HEK293 (cell line): ENCODE results near the gene ADM5.

Experiments
- CTCF ChIA-PET: fragments of 350-600 bp; formaldehyde crosslinking; extraction: SDS; loops from one replicate; lab custom pipeline; 2021; ENCODE audit warnings: antibody characterized with exemption; lab: Yijun Ruan, JAX
- POLR2A ChIA-PET: fragments of 300-600 bp; formaldehyde crosslinking; extraction: SDS; loops from one replicate; lab custom pipeline; 2020; ENCODE audit warnings: antibody characterized with exemption, inconsistent platforms; lab: Yijun Ruan, JAX
- H3K27ac ChIP-seq: fragments of 200-500 bp; sonication (Bioruptor generic); 2 replicates; pipeline ENCODE4 v1.5.1; 2014; ENCODE audit warnings: low read depth, low read length, control low read depth, inconsistent platforms; ENCODE audit errors: extremely low read depth
- H3K36me3 ChIP-seq, 2 experiments: fragments of 200-500 bp in 1 of 2; sonication (Bioruptor generic) in 1 of 2; 1 replicate in 1 of 2; 2 replicates in 1 of 2; pipeline ENCODE4 v1.5.1; 2014 to 2017; ENCODE audit warnings: inconsistent platforms in 2 of 2, low read length in 2 of 2; ENCODE audit not compliant: control insufficient read depth in 2 of 2, insufficient read depth in 1 of 2
- H3K4me1 ChIP-seq: fragments of 200-500 bp; sonication (Bioruptor generic); 2 replicates; pipeline ENCODE4 v1.5.1; 2014; ENCODE audit warnings: mild to moderate bottlenecking, low read length, inconsistent platforms; ENCODE audit not compliant: control insufficient read depth, insufficient read depth
- H3K4me3 ChIP-seq: 2 replicates; pipeline ENCODE4 v1.5.1; 2011; ENCODE audit warnings: low read depth, mild to moderate bottlenecking, control low read depth, low read length, moderate library complexity
- H3K9me3 ChIP-seq: fragments of 200-500 bp; sonication (Bioruptor generic); 2 replicates; pipeline ENCODE4 v1.5.1; 2014; ENCODE audit warnings: low read depth, low read length, inconsistent platforms; ENCODE audit not compliant: control insufficient read depth, insufficient read depth
- HOXA7 ChIP-seq: sonication (generic); formaldehyde crosslinking; IDR thresholded peaks from 2 replicates; pipeline ENCODE4 v1.8.1; 2022; ENCODE audit warnings: missing genetic modification reagents, borderline replicate concordance
- PATZ1 ChIP-seq: fragments of 450-650 bp; formaldehyde crosslinking; IDR thresholded peaks from 2 replicates; pipeline ENCODE4 v1.5.1; 2016; ENCODE audit warnings: missing biosample characterization, missing genetic modification characterization
- PBX3 ChIP-seq: sonication (generic); formaldehyde crosslinking; IDR thresholded peaks from 2 replicates; pipeline ENCODE4 v1.8.1; 2022; ENCODE audit warnings: mild to moderate bottlenecking, moderate library complexity, missing genetic modification reagents
- PRDM1 ChIP-seq: fragments of 450-650 bp; formaldehyde crosslinking; IDR thresholded peaks from 2 replicates; pipeline ENCODE4; 2016; ENCODE audit warnings: missing biosample characterization, missing genetic modification characterization
- PRDM2 ChIP-seq: fragments of 450-650 bp; formaldehyde crosslinking; IDR thresholded peaks from 2 replicates; pipeline ENCODE4 v1.5.1; 2016; ENCODE audit warnings: missing biosample characterization, missing genetic modification characterization, borderline replicate concordance
- SCRT2 ChIP-seq: fragments of 450-650 bp; formaldehyde crosslinking; IDR thresholded peaks from 2 replicates; pipeline ENCODE4 v1.5.1; 2016; ENCODE audit warnings: missing biosample characterization, missing genetic modification characterization
- SP3 ChIP-seq: fragments of 450-650 bp; formaldehyde crosslinking; IDR thresholded peaks from 2 replicates; pipeline ENCODE4 v1.5.1; 2016; ENCODE audit warnings: missing biosample characterization, missing genetic modification characterization
- WT1 ChIP-seq: fragments of 450-650 bp; formaldehyde crosslinking; IDR thresholded peaks from 2 replicates; pipeline ENCODE4 v1.5.1; 2016; ENCODE audit warnings: missing biosample characterization, missing genetic modification characterization
- ZBTB49 ChIP-seq: fragments of 450-650 bp; formaldehyde crosslinking; IDR thresholded peaks from 2 replicates; pipeline ENCODE4 v1.5.1; 2016; ENCODE audit warnings: missing biosample characterization, missing genetic modification characterization, low read depth
- ZNF10 ChIP-seq: fragments of 450-650 bp; formaldehyde crosslinking; IDR thresholded peaks from 2 replicates; pipeline ENCODE4 v1.5.1; 2017; ENCODE audit warnings: missing biosample characterization, missing genetic modification characterization
- ZNF112 ChIP-seq: fragments of 450-650 bp; formaldehyde crosslinking; IDR thresholded peaks from 2 replicates; pipeline ENCODE4 v1.5.0; 2017; ENCODE audit warnings: missing biosample characterization, missing genetic modification characterization
- ZNF114 ChIP-seq: fragments of 450-650 bp; formaldehyde crosslinking; IDR thresholded peaks from 2 replicates; pipeline ENCODE4 v1.5.0; 2017; ENCODE audit warnings: missing biosample characterization, missing genetic modification characterization
- ZNF138 ChIP-seq: fragments of 450-650 bp; formaldehyde crosslinking; IDR thresholded peaks from 2 replicates; pipeline ENCODE4 v1.5.1; 2016; ENCODE audit warnings: missing biosample characterization, missing genetic modification characterization, borderline replicate concordance
- ZNF148 ChIP-seq: fragments of 450-650 bp; formaldehyde crosslinking; IDR thresholded peaks from 2 replicates; pipeline ENCODE4 v1.5.0; 2017; ENCODE audit warnings: missing biosample characterization, missing genetic modification characterization, borderline replicate concordance
- ZNF214 ChIP-seq: fragments of 450-650 bp; formaldehyde crosslinking; IDR thresholded peaks from 2 replicates; pipeline ENCODE4 v1.5.1; 2017; ENCODE audit warnings: missing biosample characterization, mild to moderate bottlenecking, missing genetic modification characterization, borderline replicate concordance
- ZNF433 ChIP-seq: fragments of 450-650 bp; formaldehyde crosslinking; IDR thresholded peaks from 2 replicates; pipeline ENCODE4 v1.5.1; 2016; ENCODE audit warnings: missing biosample characterization, missing genetic modification characterization, low read depth
- ZNF48 ChIP-seq: fragments of 450-650 bp; formaldehyde crosslinking; IDR thresholded peaks from 2 replicates; pipeline ENCODE4 v1.5.1; 2016; ENCODE audit warnings: missing biosample characterization, missing genetic modification characterization
- ZNF555 ChIP-seq: fragments of 450-650 bp; formaldehyde crosslinking; conservative IDR thresholded peaks from 2 replicates; pipeline ENCODE4 v1.5.1; 2017; ENCODE audit warnings: missing biosample characterization, mild to moderate bottlenecking, missing genetic modification characterization, inconsistent platforms
- ZNF624 ChIP-seq: fragments of 450-650 bp; formaldehyde crosslinking; IDR thresholded peaks from 2 replicates; pipeline ENCODE4 v1.5.1; 2017; ENCODE audit warnings: missing biosample characterization, missing genetic modification characterization
- ZNF707 ChIP-seq: fragments of 450-650 bp; formaldehyde crosslinking; IDR thresholded peaks from 2 replicates; pipeline ENCODE4 v1.5.1; 2016; ENCODE audit warnings: missing biosample characterization, missing genetic modification characterization
- ZNF777 ChIP-seq: fragments of 450-650 bp; formaldehyde crosslinking; IDR thresholded peaks from 2 replicates; pipeline ENCODE4 v1.5.1; 2017; ENCODE audit warnings: missing biosample characterization, missing genetic modification characterization, borderline replicate concordance
- ZSCAN30 ChIP-seq: fragments of 450-650 bp; IDR thresholded peaks from 2 replicates; pipeline ENCODE4 v1.5.1; 2018; ENCODE audit warnings: missing biosample characterization, mild to moderate bottlenecking, missing genetic modification characterization, moderate library complexity

Gene ADM5

GRCh38 chr19:49676136-49676783 lies 13.1 kb upstream of the ADM5 start (continued):
- TF ChIP-seq PRDM2 (no peak), ZNF48 (no peak), ZNF433 (tag by site-specific recombination) (no peak), ZNF10 (tag by site-specific recombination) (0 out of 2 replicates have a peak, but pooled peaks have one; percentile 11)
- TF ChIP-seq, all 188 proteins: peak for 41

GRCh38 chr19:49676784-49677230 lies 12.6 kb upstream of the ADM5 start:
- peak overlapping the region; percentile 94 for H3K27ac ChIP-seq
- ChIA-PET CTCF (interaction anchor here (0.7 to 4.4 kb wide), 10 partner anchors 12 to 203 kb away, joined by 3 to 27 read pairs (median 4); partner anchors contain the start of genes BCL2L12, IRF3, PRRG2 and RRAS), POLR2A (interaction anchor here (0.5 to 3.8 kb wide), 32 partner anchors 10 to 603 kb away, joined by 3 to 56 read pairs (median 6); partner anchors contain the start of genes AKT1S1, ALDH16A1, AP2A1 and ATF5)
- peaks cover 21% of the 10 kb centered on the region for H3K4me1 ChIP-seq
- peaks cover 18% of the 10 kb centered on the region in 2 experiments; a peak in 2 of 3 replicates for H3K36me3 ChIP-seq
- H3K4me3 ChIP-seq, result peak overlapping the region; percentile 76
- no peaks in the 10 kb centered on the region for H3K9me3 ChIP-seq
- TF ChIP-seq ZBTB49 (tag by site-specific recombination) (no peak), ZNF555 (tag by site-specific recombination) (no peak), WT1 (tag by site-specific recombination) (no peak), PATZ1 (tag by site-specific recombination) (no peak), SCRT2 (tag by site-specific recombination) (no peak), ZNF114 (tag by site-specific recombination) (no peak), PRDM1 (no peak), ZNF777 (tag by site-specific recombination) (no peak), ZNF112 (tag by site-specific recombination) (no peak), ZNF707 (tag by site-specific recombination) (no peak), ZNF138 (no peak), ZNF148 (tag by site-specific recombination) (no peak), SP3 (tag by site-specific recombination) (peak; percentile 95; the same call in 1 of the 2 replicates), HOXA7 (no peak), ZNF214 (tag by site-specific recombination) (no peak), ZNF624 (no peak), ZSCAN30 (tag by site-specific recombination) (no peak), PBX3 (CRISPR knock-in tag) (peak; percentile 99)
